ENCODE measurements around the gene TAF6L. TPM values are rescaled to one million over a fixed set of nuclear protein-coding genes. Genes with fewer than 3 reads are reported as not detected.
A peak's percentile ranks its signal among the peaks of the same experiment; 100 is the strongest.

Gene TAF6L
- total and polyA plus RNA-seq, 9 of the 15 experiments (the other 6 are each of a cell fraction or from before 2014, with no cell fraction given): 0.04 to 45.5 (median 20.8) TPM

DNA sequence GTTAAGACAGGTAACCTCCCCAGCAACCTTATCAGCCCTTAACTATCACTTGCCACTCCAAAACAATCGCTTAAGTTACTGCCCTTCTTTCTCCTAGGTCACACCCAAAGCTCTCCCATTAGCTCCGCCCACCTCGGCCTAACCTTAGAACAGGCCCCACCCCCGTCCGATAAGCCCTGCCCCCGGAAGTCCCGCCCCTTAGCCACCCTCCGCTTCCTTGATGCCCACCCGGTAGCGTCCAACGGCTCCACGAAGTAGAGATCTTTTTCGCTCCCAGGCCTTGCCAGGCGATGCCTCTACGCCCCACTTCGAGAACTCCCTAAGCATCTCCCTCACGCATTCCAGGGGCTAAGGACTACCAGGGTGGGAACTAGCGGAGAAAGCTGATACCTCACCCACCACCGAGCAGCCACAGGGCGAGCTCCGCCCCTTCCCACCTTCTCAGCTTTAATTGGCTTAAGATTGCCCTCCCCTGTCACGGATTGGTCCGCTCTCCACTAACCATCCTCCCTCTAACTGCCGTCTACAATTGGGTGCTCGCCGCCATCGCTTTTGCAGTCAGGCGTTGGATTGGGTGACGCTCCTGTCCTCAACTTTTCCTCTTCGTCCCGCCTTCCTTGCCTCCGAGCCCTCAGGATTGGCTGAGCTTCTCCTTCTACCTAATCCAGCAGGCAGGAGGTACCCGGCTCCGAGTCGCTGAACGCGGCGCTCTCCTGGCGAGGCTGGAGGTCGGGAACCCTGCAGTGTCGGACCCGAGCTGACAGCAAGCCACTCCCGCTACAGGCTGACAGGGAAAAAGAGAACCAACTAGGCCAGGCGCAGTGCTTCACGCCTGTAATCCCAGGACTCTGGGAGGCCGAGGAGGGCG is 17.2 kb upstream of the TAF6L start, which contains the start of gene ZBTB3 (continued):
- TF ChIP-seq ATF1 (CRISPR knock-in tag; IDR thresholded peaks at IDR 0.05) (no peak), ATF1 (tag; IDR thresholded peaks at IDR 0.05) (peak; percentile 87), ASH1L (IDR thresholded peaks at IDR 0.05; ENCODE audit: borderline replicate concordance, low read depth, partially characterized antibody) (peak; percentile 99), MAFK (IDR thresholded peaks at IDR 0.05; ENCODE audit: low read length) (no peak), SMC3 (conservative IDR thresholded peaks at IDR 0.05; ENCODE audit: insufficient read depth, low read depth, low read length) (no peak), FOS (IDR thresholded peaks at IDR 0.05; ENCODE audit: extremely low read depth, insufficient read length) (peak; percentile 99), ELF4 (CRISPR knock-in tag; IDR thresholded peaks at IDR 0.05) (peak; percentile 66), ZNF347 (CRISPR knock-in tag; IDR thresholded peaks at IDR 0.05; ENCODE audit: low read depth) (no peak), GATA2 (CRISPR knock-in tag; IDR thresholded peaks at IDR 0.05) (no peak), HDAC8 (tag; IDR thresholded peaks at IDR 0.05) (no peak), YY1 (IDR thresholded peaks at IDR 0.05; ENCODE audit: borderline replicate concordance in 1 of 3, control insufficient read depth in 1 of 3, extremely low read depth in 1 of 3, insufficient read depth in 3 of 3, insufficient read length in 1 of 3, insufficient replicate concordance in 2 of 3, low read depth in 1 of 3, low read length in 2 of 3) (peak in 2 of 3 experiments; percentile 76 to 80), RBFOX2 (IDR thresholded peaks at IDR 0.05; ENCODE audit: low read depth, low read length) (peak; percentile 90)
- TF ChIP-seq, protein P1, sequence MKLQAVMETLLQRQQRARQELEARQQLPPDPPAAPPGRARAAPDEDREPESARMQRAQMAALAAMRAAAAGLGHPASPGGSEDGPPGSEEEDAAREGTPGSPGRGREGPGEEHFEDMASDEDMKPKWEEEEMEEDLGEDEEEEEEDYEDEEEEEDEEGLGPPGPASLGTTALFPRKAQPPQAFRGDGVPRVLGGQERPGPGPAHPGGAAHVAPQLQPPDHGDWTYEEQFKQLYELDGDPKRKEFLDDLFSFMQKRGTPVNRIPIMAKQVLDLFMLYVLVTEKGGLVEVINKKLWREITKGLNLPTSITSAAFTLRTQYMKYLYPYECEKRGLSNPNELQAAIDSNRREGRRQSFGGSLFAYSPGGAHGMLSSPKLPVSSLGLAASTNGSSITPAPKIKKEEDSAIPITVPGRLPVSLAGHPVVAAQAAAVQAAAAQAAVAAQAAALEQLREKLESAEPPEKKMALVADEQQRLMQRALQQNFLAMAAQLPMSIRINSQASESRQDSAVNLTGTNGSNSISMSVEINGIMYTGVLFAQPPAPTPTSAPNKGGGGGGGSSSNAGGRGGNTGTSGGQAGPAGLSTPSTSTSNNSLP (IDR thresholded peaks at IDR 0.05; ENCODE audit: borderline replicate concordance, low read depth, low read length): peak; percentile 43; the same call in 1 of the 2 replicates
- TF ChIP-seq, protein P2, sequence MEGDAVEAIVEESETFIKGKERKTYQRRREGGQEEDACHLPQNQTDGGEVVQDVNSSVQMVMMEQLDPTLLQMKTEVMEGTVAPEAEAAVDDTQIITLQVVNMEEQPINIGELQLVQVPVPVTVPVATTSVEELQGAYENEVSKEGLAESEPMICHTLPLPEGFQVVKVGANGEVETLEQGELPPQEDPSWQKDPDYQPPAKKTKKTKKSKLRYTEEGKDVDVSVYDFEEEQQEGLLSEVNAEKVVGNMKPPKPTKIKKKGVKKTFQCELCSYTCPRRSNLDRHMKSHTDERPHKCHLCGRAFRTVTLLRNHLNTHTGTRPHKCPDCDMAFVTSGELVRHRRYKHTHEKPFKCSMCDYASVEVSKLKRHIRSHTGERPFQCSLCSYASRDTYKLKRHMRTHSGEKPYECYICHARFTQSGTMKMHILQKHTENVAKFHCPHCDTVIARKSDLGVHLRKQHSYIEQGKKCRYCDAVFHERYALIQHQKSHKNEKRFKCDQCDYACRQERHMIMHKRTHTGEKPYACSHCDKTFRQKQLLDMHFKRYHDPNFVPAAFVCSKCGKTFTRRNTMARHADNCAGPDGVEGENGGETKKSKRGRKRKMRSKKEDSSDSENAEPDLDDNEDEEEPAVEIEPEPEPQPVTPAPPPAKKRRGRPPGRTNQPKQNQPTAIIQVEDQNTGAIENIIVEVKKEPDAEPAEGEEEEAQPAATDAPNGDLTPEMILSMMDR (IDR thresholded peaks at IDR 0.05 in 2 of 3, conservative IDR thresholded peaks at IDR 0.05 in 1 of 3; ENCODE audit: insufficient read depth in 2 of 3, low read depth in 1 of 3, low read length in 3 of 3): peak in 1 of 3 experiments; percentile 1; a peak in 1 of 6 replicates
- TF ChIP-seq, protein P3, sequence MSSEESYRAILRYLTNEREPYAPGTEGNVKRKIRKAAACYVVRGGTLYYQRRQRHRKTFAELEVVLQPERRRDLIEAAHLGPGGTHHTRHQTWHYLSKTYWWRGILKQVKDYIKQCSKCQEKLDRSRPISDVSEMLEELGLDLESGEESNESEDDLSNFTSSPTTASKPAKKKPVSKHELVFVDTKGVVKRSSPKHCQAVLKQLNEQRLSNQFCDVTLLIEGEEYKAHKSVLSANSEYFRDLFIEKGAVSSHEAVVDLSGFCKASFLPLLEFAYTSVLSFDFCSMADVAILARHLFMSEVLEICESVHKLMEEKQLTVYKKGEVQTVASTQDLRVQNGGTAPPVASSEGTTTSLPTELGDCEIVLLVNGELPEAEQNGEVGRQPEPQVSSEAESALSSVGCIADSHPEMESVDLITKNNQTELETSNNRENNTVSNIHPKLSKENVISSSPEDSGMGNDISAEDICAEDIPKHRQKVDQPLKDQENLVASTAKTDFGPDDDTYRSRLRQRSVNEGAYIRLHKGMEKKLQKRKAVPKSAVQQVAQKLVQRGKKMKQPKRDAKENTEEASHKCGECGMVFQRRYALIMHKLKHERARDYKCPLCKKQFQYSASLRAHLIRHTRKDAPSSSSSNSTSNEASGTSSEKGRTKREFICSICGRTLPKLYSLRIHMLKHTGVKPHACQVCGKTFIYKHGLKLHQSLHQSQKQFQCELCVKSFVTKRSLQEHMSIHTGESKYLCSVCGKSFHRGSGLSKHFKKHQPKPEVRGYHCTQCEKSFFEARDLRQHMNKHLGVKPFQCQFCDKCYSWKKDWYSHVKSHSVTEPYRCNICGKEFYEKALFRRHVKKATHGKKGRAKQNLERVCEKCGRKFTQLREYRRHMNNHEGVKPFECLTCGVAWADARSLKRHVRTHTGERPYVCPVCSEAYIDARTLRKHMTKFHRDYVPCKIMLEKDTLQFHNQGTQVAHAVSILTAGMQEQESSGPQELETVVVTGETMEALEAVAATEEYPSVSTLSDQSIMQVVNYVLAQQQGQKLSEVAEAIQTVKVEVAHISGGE (CRISPR knock-in tag; IDR thresholded peaks at IDR 0.05): peak in 1 of 3 experiments; percentile 43; a peak in 1 of 6 replicates
- TF ChIP-seq, protein P4, sequence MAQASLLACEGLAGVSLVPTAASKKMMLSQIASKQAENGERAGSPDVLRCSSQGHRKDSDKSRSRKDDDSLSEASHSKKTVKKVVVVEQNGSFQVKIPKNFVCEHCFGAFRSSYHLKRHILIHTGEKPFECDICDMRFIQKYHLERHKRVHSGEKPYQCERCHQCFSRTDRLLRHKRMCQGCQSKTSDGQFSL (CRISPR knock-in tag; IDR thresholded peaks at IDR 0.05): peak; percentile 13; the same call in 1 of the 2 replicates
- TF ChIP-seq, protein P4 (tag; IDR thresholded peaks at IDR 0.05): no peak
